GM21723 (cell line): Measurements from ENCODE around the gene ITPK1.
"Not testable (repeated sequence)": the region's sequence is repeated elsewhere in the genome, so short reads cannot be mapped to it uniquely, and the experiment has no call there.

Source experiments
- ATAC-seq: cut with Tn5 transposase; IDR thresholded peaks from one replicate; pipeline ENCODE4 v1.9.1; 2021; ENCODE audit warnings: mild to moderate bottlenecking, moderate library complexity; ENCODE audit not compliant: unreplicated experiment

ITPK1 gene

DNA sequence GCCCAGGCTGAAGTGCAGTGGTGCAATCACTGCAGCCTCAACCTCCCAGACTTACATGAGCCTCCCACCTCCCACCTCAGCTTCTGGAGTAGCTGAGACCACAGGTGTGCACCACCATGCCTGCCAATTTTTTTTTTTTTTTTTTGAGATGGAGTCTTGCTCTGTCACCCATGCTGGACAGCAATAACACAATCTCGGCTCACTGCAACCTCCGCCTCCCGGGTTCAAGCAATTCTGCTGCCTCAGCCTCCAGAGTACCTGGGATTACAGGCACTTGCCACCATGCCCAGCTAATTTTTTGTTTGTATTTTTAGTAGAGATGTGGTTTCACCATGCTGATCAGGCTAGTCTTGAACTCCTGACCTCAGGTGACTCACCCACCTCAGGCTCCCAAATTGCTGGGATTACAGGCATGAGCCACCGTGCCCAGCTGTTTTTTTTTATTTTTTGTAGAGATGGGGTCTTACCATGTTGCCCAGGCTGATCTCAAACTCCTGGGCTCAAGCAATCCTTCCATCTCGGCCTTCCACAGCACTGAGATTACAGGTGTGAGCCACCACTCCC lies 15.6 kb upstream of the ITPK1 start:
- ATAC-seq: not testable (repeated sequence)

DNA sequence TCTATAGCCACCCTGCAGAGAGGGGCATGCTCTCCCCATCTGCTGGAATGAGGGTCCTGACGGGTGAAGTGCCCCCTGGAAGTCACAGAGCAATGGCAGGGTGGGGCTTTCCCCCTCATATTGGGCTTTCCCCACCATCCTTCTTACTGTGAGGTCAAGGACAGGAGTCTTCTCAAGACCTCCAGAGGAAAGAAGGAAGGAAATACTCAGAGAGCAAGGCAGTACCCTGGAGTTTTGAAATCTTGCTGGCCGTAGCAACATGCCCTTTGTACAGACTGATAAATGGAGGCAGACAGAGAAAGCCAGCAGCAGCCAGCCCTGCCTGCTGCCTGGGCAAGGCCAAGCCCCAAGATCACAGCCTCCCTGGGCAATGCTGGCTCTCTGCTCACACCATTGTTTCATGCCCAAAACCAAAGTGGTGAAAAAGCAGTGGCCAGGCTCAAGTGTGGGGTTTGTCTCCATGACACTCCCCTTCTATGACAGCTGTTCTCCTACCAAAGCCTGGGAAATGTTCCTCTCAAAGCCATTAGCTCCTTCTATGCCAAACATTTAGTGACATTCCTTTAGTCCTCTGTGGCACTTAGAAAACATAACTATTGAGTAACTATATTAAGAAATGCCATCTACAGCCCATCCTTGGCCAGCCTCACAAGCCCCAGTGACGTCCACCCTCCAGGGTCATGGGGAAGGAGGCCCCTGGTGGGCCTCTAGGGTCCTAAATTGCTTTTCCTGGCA lies 13.2 kb upstream of the ITPK1 start:
- ATAC-seq: no peak

DNA sequence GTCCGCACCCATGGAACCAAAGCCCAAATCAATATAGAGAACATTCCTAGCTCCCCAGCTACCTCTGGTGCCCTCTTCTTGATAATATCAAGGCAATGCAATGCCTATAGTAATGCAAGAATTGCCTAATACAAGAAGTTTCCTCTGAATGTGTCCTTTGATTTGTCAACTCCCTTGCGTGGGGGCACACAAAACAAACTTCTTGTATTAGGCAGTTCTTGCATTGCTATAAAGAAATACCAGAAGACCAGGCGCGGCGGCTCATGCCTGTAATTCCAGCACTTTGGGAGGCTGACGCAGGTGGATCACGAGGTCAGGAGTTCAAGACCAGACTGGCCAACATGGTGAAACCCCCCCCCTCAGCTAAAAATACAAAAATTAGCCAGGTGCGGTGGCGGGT lies 10.4 kb upstream of the ITPK1 start:
- ATAC-seq: no peak

DNA sequence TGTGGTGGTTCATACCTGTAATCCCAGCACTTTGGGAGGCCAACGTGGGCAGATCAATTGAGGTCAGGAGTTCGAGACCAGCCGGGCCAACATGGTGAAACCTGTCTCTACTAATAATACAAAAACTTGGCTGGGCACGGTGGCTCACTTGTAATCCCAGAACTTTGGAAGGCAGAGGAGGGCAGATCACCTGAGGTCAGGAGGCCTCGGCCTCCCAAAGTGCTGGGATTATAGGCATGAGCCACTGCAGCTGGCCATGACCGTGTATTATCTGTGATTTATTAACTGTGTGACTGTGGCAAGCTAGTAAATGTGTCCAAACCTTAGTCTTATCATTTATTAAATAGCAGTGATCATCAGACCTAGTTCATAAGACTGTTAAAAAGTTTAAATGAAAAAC lies 7.1 kb upstream of the ITPK1 start:
- ATAC-seq: no peak

DNA sequence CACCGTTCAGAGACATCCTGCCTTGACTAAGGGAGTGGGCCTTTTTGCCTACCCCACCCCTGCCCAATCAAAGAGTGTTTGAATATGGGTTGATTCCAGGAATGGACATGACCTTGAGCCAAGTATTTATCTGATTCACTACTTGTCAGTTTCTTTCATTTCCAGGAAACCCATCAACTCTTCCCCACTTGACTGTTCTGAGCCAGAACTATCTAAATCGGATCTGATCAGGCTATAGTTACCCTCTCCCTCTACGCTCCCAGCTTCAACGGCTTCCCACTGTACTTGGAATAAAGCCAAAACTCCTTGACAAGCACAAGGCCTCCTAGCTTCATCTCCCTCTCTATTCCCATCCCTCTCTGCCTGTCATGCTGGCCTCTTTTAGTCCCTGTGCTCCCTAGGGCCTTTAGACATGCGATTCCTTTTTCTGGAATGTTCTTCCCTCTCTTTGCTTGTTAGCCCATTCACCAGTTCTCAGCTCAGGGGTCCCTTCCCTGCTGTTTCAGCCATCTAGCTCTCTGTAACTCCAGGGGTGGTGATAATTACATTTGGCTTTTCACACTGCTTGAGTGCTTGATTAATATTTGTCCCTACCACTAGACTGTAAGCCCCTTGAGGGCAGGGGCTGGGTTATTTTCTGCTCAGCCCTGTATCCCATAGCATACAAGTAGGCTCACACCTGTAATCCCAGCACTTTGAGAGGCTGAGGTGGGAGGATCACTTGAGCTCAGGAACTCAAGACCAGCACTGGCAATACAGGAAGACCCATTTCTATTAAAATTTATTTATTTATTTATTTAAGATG lies 5.5 kb upstream of the ITPK1 start:
- ATAC-seq: no peak

DNA sequence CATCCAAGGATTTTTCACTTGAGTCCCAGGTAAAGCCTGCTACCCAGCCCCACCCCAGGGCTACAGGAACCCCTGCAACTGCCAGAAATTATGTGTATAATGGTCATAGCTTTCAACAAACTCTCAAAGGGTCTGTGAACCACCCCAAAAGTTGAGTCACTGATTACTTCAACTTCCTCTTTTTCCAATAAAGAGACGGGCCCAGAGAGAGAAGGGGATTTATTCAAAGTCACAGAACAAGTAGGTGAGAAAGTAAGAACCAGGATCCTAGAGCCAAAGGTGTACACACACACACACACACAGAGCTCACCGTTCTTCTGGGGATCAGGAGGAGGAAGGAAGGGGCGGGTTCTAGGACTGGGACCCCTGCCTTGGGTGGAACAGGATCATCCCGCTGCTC lies 4.8 kb upstream of the ITPK1 start:
- ATAC-seq: no peak

DNA sequence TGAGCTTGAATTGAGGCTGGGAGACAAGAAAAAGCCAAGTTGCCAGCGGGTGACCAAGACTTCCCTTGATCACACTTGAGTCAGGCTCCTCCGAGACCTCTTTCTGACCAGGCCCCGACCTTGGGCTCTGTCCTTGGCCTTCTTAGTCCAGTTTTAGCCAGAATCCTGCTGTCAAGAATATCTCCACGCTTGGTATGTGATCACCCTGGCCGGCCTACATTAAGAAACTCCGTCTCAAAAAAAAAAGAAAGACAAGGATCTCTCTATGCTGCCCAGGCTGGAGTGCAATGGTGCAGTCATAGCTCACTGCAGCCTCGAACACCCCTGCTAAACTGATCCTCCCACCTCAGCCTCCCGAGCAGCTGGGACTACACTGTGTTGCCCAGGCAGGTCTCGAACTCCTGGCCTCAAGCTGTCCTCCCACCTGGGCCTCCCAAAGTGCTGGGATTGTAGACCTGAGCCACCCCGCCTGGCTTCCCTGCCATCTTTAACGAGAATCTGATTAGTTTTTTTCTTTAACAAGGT lies 1.0 kb upstream of the ITPK1 start:
- no peak for ATAC-seq

DNA sequence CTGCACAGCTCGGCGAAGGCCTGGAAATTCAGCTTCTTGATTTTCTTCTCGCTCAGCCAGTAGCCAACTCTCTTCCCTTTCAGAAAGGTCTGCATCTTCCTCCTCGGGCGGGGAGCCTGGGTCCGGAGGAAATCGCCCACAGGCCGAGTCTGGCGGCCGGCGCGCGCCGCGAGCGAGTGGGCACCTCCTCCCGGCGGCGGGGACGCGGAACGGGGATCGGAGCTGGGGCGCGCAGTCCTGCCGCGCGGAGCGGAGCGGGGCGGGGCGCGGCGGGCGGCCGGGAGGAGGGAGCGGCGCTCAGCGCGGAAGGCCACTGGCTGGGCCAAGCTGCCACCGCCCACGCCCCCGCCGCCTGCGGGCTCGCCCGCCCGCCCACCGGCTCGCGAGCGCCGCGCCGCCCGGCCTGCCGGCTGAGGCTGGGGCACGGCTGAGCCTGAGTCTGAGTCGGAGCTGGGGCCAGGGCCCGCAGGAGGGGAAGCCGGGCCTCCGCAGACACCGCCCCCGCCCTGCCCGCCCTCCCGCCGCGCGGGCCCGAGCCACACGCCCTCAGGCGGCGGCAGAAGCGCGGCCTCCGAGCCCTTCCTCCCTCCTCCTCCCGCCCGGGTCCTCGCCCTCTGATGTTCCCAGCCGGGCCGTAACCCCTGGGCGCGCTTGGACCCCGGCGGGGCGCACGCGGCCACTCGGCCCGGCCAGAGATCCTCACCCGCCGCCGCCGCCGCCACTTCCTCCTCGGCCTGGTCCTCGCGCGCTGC lies 480 bp downstream of the ITPK1 start:
- peak; percentile 79 for ATAC-seq

DNA sequence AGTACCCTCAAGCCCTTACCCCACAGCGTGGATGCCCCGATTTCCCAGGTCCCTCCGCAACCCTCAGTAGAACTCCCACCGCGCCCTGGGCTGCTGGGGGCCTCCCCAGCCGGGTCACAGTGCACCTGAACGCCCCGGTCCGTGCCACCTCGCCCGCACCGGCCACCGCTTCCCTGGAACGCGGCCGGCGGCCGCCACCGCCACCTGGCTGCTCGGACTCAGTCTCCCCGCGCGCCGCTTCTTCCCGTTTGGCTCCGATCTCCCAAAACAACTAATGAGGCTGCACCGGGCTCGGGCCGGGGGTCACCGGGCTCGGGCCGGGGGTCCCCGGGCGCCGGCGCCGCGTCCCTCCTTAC lies 1.0 kb downstream of the ITPK1 start:
- no peak for ATAC-seq

DNA sequence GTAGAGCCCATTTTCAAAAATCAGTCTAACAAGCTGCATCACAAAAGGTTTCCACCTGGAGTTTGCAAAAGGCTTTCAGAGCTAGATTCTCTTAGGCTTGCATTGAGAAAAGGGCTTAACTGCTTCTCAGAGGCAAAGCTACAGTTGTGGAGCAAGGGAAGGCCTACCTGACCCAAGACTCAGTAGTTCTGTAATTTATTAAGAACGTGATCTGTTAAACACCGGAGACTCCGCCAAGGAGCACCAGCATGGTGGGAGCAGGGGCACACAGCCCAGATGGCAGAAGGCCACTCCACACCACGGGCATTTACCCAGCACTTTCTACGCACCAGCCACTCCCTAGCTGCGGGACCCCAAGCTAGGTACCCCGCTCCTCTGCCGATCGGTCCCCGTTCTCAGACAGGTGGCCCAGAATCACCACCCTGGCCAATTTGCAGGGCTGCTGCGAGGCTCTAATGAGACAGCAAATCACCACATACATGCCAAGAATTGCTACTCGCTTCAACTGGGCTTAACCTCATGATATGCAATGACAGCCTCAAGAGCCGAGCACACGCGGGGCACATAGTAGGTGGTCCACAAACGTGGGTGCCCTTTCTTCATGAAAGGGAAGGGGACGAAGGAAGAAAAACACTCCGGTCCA lies 1.5 kb downstream of the ITPK1 start:
- no peak for ATAC-seq

DNA sequence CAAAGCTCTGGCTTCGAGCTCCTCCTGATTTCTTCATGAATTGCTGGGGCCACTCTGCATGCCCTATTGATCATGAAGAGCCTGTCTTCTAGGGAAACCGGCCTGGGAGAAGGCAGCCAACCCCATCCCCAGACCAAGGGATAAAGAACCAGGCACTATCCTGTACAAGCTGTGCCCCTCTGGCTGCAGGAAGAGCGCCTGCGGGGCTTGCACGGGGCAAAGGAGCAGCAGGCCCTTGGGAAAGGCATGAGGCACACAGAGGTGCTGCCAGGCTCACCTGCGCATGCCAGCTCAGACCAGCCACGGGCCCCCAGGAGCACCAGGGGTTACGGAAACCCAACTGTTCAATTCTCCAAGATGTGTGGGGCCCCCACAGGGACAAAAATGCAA lies 2.1 kb downstream of the ITPK1 start:
- ATAC-seq: no peak

DNA sequence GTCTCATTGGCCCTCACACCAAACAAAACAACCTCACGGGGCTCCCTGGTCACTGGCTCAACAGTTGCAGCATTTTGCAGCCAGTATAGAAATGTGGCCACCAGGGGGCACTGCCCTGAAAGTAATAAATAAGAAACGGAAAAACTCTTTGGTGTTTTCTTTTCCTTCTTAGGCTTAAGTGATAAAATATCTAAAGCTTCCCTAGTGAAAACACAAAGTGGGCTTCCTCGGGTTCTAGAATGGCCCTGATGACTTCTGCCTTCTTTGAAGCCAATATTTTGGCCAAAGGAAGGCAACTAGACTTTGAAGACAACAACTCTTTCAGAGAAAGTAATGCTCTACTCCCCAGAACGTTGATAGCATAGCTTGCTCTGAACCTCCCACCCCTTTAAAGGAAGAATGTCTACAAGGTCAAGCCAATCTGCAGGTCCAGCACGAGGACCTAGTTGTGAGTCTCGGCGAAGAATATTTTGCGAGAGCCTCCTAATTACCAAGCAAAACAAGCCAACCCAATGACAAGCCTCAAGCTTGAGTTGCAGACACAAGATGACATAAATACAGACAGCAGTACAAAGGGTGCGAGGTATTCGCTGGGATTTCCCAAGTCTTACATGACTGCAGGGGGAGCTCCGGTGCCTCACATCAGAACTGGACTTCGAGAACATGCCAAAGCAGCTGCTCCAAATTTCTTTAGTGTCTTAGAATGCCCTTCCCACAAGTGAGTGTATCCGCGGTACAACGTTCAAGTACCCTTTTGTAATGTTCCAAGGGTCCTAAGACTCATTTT lies 2.6 kb downstream of the ITPK1 start:
- no peak for ATAC-seq

DNA sequence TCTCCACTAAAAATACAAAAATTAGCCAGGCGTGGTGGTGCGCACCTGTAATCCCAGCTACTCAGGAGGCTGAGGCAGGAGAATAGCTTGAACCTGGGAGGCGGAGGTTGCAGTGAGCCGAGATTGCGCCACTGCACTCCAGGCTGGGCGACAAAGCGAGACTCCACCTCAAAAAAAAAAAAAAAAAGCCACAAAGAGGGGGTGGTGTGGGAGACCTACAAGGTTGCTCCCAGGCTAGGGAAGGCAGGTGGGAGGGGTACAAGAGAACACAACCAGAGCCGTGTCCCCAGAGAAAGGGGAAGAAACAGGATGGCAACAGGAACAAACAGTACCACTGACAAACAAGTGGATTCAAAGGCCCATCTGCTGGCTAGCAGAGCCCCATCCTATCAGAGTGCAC lies 4.2 kb downstream of the ITPK1 start:
- ATAC-seq: not testable (repeated sequence)

DNA sequence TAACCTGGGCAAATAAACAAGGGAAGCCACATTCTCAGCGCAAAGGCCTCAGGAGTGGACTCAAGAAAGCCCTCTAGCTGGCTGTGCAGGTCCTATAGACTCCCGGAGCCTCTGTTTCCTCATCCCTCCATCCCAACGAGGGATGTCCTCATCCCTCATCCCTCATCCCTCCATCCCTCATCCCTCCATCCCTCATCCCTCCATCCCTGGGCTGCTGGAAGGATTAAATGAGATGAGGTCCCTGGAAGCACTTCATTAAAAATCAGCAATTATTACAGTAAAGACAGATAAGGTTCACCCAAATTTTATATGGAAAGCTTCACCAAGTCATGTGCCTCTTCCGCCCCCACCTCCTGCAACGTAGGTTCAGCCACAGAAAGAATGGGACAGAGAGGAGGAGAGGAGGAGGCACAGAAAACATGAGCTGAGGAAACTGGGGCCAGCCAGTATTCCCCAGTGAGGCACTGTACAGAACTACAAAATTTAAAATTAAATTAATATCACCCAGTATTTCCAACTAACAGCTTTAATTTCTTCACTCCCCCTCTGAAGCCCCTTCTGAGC lies 4.8 kb downstream of the ITPK1 start:
- no peak for ATAC-seq

DNA sequence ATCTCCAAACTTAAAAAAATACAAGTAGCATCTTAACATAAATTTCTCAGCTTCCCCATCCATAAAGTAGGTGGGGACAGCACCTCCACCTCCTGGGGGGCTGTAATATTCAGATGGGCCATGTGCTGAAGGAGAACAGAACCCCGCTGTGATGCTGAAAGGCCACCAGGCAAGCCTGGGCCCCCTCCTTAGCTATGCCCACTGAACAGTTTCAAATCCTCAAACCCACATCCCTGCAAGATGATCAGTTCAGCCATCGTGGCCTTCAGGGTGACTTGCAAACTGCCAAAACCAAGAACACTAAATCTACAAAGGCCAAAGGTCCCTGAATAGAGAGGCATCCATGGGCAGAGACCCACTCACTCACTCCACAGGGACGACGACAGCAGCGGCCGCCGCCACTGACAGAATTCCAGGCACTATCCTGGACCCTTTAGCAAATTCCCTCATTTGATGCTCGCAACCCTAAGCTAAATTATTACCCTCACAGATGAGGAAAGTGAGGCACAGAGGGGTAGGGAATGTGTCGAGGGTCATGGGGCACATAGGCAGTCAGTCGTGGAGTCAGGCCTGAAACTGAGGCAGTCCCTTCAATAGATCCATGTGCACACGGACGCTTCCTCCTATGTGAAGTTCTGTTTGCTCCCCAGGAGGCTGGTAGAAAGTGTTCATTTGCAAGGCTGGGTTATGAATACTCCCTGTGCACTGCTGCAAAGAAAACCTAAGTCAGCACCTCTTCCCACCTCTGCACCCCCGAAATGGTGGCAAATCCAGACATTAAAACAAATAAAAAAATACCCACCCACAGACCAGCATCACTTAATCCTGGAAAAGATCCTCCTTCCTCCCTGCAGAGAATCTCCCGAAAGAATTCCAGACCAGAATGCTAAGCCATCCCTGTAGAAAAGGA lies 5.9 kb downstream of the ITPK1 start:
- ATAC-seq: no peak

DNA sequence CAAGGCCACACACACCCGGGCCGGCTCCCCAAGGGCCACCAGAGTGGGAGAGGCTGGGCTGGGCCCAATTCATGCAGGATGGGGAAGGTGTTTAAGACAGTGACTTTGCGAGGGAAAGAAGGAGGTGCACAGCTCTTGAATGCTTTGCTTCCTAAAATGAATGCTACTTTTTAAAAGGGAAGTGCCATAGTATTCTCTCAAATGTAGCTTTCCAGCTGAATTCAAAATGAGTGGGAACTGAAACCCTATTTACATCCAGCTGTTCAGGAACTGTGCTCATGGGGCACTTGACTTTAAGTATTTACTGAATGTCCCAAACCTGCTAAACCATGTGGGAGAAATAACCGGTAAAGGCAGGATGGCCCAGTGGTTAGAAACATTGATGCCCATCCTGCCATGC lies 7.6 kb downstream of the ITPK1 start:
- ATAC-seq: no peak

DNA sequence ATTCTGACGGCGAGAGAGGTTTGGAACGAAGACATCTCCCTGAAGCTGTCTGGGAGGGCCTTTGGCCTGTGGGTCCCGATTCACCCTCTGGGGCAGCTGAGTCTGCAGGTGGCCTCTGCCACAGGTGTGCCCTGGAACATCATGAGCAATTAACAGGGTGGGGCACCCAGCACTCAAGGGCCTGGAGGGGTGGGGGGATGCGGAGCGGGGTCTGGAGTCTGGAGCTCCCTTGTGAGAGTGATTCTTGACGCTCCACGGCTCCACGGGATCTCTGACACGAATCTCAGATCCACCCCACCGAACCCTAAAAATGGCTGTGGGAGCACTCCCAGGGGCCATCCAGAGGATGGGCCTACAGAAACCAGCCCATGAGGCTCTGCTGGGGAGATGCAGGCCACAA lies 8.3 kb downstream of the ITPK1 start:
- ATAC-seq: no peak

DNA sequence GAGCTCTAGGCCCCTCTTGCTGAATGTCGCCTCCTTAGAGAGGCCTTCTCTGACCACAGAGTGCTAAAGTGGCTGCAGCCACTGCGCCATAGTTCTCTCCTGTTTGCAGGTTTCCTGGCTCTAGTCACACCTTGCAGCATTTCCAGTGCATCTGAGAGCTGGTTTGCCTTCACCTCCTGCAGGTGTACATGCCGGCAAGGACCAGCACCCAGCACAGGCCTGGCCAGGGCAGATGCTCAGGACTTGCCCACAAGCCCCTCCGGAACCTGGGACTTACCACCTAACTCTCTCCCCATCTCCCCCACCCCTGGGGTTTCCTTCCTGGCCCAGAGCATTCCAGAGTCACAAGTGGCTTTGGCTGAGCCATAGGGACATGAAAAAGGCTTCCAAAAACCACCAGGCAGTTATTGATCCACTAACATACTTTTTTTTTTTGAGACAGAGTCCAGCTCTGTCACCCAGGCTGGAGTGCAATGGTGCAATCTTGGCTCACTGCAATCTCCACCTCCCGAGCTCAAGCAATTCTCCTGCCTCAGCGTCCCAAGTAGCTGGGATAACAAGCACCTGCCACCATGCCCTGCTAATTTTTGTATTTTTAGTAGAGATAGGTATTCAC lies 9.1 kb downstream of the ITPK1 start:
- ATAC-seq: no peak
